AG09319 (cell line): ENCODE data around the gene RADIL.

Experiments
- DNase-seq: peaks from one replicate; pipeline ENCODE4 v3.0.0-alpha.2; 2010; ENCODE audit warnings: low read depth; ENCODE audit errors: extremely low read depth
- TF ChIP-seq, protein P1 (sequence below): IDR thresholded peaks from 2 replicates; pipeline ENCODE4 v1.5.1; 2011; ENCODE audit warnings: low read depth, mild to moderate bottlenecking, inconsistent platforms, low read length, moderate library complexity

The RADIL gene

DNA sequence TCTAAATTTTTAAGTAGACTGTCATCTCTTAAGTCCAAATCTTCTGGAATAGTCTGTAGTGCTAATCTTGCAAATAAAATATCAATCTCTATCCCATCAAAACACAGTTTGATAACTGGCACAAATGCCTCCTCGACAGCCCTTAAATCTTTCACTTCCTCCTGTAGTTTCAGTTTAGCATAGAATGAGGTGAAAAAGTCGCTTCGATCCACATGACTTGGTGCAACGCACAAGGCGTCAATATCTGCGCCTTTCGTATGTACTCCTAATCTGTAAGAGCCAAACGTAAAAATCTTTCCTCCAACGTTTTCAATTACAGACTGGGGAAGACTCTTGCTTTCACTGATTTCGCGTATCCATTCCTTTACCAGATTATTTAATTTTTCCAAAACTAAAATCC is 22.3 kb downstream of the RADIL start:
- DNase-seq, result no peak

DNA sequence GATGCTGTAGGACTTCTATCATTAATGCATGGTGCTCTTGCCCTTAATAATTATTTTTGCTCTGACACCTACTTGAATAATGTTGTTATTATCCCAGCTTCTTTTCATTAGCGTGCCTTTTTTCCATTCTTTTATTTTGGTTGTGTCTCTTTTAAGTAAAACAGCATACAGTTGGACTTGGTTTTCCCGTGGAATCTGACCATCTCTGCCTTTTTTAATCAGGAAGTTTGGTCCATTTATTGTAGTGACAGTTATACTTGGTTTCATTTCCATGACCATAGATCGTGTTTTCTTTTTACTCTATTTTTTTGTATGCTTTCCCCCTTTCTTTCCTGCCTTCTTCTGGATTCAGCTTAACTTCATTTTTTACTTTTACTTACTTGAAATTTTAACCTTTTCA is 26.3 kb downstream of the RADIL start:
- TF ChIP-seq, protein P1, sequence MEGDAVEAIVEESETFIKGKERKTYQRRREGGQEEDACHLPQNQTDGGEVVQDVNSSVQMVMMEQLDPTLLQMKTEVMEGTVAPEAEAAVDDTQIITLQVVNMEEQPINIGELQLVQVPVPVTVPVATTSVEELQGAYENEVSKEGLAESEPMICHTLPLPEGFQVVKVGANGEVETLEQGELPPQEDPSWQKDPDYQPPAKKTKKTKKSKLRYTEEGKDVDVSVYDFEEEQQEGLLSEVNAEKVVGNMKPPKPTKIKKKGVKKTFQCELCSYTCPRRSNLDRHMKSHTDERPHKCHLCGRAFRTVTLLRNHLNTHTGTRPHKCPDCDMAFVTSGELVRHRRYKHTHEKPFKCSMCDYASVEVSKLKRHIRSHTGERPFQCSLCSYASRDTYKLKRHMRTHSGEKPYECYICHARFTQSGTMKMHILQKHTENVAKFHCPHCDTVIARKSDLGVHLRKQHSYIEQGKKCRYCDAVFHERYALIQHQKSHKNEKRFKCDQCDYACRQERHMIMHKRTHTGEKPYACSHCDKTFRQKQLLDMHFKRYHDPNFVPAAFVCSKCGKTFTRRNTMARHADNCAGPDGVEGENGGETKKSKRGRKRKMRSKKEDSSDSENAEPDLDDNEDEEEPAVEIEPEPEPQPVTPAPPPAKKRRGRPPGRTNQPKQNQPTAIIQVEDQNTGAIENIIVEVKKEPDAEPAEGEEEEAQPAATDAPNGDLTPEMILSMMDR, result no peak
- no peak for DNase-seq

More for the DNA sequence above, 22.3 kb downstream of the RADIL start:
- TF ChIP-seq, protein P1, result no peak

DNA sequence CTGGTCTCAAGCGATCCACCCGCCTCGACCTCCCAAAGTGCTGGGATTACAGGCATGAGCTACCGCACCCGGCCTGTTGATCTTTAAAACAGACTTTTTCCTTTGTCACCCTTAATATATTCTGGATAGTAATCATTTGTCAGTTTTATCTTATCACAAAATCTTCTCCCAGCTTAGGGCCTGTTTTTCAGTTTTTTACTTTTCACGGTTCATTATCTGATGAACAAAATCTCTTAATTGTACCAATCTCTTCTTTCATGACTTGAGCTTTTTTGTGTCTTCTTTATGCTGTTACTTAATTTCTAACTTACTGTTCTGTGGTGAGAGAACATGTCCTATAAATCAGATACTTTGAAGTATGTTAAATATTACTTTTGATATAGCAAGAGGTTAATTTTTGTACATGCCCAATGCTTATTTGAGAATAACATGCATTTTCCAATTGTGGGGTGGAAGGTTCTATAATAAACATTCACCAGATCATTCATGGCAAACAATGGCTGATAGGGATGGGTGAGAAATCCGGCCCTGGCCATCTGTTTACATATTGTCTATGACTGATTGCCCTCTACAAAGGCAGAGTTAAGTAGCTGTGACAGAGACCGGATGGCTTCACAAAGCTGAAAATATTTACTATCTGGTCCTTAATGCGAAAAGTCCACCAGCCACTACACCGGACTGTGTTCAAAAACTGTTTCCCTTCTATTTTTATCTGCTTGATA is 27.0 kb downstream of the RADIL start:
- TF ChIP-seq, protein P1, result no peak
- DNase-seq, result no peak

DNA sequence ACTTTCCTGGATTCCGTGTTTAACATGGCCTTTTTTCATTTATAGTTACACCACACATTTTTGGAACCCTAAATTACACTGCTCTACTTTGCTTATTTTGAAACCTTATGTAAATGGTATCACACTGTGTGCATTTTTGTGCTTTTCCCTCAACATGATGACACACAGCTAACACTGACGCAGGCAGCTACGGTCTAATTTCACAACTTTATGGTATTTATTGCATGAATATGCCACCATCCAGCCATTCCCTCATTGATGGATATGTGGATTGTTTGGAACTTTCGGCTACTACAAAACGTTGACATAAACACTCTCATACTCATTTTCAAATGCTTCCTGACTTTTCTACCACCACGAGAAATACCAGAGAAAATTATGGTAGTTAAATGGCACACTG is 28.6 kb downstream of the RADIL start:
- DNase-seq, result no peak
- TF ChIP-seq, protein P1, result no peak

DNA sequence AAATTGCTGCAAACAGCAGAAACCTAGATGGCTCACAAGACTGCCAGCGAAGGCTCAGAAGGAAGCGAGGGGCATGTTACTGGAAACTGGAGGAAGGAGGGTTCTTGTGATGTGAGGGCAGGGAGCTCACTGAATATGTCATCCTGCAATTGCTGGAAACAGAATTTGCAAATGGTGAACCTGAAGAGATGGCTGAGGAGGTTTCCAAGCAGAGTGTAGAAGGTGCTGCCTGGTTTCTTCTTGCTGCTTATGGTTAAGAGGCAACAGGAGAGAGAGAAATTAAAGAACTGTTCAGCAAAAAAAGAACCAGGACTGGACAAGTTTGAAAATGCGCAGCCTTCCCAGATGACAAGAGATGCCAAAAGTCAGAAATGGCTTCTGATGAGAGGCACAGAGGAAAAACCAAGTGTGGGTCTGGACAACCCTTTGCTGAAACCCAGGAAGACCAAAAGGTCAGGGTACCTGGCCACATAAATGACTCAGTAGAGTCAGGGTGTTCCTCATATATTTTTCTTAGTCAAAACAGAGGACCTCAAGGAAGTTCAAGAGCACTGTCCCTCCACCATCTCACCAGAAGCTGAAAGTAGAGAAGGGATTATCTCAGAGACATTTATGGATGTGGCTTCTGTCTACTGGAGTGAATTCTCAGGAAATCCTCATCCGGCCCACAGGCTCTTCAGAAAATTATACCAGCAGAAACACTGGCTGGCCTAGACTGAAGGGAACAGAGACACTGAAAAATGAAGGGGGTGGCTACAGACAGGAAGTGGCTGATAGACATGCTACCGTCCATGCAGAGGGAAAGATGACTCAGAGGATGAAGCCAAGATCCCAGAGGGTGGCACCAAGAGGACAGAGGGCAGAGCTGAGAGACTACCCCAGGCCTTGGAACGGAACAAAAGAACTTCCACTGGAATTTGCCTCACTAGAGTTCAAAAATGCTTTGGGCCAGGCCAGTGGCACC is 31.8 kb downstream of the RADIL start:
- TF ChIP-seq, protein P1, result no peak
- no peak for DNase-seq

DNA sequence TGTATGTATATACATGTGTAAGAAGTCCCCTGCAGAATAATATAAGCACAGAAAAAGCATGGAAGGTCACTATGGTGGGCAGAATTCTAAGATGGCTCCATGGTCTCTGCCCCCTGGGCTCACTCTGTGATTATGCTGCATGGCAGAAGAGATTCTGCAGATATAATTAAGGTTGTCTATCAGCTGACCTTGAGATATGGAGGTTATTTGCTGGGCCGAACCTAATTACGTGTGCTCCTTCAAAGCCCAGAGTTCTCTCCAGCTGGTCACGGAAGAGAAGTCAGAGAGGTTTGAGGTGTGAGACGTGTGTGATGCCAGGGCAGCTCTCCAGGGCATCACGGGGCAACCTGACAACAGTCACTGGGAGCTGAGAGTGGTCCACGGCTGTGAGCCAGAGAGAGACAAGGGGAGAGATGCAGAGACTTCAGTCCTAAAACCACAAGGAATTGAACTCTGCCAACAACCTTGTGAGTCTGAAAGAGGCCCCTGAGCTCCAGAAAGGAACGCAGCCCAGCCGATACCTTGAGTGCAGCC is 33.2 kb downstream of the RADIL start:
- no peak for DNase-seq

More for the DNA sequence above, 33.2 kb downstream of the RADIL start:
- TF ChIP-seq, protein P1, result no peak
